NCI-H2196 (cell line): ENCODE results near the gene STAMBPL1.
A peak's percentile ranks its signal among the peaks of the same experiment; 100 is the strongest.
"Not testable (repeated sequence)": the region's sequence is repeated elsewhere in the genome, so short reads cannot be mapped to it uniquely, and the experiment has no call there.

Experiments used
- DNase-seq: peaks from one replicate; lab custom pipeline; 2025; ENCODE audit not compliant: unreplicated experiment; lab: John Stamatoyannopoulos, UW

Gene STAMBPL1

DNA sequence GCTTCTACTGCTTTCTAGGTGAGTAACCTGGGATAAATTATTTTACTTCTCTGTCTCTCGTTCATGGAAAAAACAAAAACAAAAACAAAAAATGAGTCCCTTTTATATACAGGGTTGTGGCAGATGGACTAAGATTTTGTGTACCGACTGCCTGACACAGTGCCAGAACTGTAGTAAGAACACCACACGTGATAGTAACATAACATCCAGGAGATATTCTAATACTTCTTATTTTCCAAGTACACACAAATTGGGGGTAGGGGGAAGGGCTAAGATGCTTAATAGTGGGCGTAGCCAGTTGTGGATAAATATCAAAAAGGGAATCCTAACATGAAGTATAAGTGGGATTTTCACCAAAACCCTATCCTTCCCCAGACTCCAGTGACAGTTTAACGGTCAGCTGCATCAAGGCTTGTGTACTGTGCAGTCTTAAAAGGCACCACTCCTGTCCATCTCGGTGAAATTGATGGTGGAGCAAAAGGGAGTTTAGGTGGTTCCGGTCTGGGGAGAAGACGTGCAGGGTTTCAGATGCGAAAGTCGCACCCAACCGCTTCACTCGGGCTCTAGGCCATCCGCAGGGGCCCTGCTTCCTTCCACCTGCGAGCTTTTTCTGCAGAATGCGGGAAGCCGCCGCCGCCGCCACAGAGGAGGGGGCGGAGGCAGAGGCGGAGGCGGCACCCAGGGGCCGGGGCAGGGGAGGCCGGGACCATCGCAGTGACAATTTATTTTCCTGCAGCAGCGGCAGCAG lies at the start of gene STAMBPL1:
Gene STAMBPL1, plus strand, starts transcription at position 712 of the 748 bp plus-strand sequence. CDS start 21,464 bp downstream, outside the sequence.
- peak; percentile 41 for DNase-seq

GRCh38 chr10:88830643-88831268 lies 49.3 kb upstream of the STAMBPL1 start:
- DNase-seq, result no peak

GRCh38 chr10:88831709-88832108 lies 48.3 kb upstream of the STAMBPL1 start:
- no peak for DNase-seq

- DNase-seq, result no peak
These were observed 47.7 kb upstream of the STAMBPL1 start for GRCh38 chr10:88832376-88832775.

DNA sequence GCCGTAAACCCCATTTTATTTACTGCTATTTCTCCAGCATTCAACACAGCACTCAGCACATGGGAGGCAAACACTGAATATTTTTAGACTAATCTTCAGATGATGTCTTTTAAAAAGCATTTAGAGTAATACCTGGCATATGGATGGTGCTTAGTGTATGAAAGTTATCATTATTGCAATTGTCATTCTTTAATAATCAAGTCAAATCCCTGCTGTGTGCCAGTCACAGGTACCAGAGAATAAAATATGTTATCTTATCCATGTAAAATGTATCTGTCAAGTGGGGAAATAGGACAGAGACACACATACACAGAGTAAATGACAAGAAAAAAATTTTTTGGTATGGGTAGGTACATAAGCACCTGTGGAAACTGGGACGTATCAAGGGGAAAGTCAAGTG lies 46.9 kb upstream of the STAMBPL1 start:
- no peak for DNase-seq

DNA sequence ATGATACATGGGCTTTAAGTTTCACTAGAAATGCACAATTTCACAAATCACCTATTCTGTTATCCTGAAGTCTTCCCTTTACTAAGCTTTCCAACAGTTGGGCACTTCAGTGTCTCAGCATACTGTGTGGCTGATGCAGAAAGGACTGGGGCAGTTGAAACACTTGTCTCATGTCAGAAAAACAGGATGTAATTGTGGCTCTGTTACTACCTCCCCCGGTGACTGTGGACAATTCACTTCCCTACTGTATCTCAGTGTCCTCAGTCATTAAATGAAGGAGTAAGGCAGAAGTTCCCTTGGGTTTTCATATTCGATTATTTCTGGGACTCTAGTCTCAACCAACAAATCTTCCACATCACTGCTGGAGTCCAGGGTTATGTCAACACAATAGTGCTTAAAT lies 46.3 kb upstream of the STAMBPL1 start:
- DNase-seq, result no peak

- peak; percentile 65 for DNase-seq
These were observed 44.7 kb upstream of the STAMBPL1 start for GRCh38 chr10:88835096-88835909.

GRCh38 chr10:88835910-88836221 lies 44.2 kb upstream of the STAMBPL1 start:
- DNase-seq, result no peak

DNA sequence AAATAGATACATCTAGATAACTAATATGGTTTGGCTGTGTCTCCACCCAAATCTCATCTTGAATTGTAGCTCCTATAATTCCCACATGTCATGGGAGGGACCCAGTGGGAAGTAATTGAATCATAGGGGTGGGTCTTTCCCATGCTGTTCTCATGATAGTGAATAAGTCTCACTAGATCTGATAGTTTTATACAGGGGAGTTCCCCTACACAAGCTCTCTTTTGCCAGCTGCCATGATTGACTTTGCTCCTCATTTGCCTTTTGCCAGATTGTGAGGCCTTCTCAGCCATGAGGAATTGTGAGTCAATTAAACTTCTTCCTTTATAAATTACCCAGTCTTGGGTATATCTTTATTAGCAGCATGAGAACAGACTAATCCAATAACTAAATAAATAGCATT lies 42.4 kb upstream of the STAMBPL1 start:
- DNase-seq, result not testable (repeated sequence)

DNA sequence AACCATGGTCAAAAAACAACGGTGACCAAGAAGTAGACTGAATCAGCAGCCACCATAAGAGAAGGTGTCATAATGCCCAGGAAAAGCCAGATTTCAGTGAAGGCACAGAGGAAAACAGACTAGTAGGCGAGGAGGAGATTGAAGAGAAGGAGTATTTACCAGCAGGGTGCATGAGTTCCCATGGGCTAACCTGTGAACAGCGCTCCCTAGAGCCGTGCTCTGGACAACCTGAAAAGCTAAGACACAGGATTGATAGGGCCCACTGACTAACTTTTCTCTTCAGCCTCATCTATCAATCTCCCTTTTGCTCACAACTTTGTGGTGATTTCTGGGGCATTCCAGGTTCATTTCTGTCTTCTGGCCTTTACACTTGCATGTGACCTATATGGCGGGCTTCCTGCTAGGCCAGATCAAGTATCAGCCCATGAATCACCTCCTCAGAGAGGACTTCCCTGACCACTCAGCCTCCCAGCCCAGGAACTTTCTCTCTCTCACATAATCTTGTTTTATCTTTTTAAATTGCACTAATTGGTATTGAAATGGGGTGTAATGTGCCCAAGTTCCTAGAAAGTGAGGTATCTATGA lies 41.2 kb upstream of the STAMBPL1 start:
- DNase-seq, result no peak

DNA sequence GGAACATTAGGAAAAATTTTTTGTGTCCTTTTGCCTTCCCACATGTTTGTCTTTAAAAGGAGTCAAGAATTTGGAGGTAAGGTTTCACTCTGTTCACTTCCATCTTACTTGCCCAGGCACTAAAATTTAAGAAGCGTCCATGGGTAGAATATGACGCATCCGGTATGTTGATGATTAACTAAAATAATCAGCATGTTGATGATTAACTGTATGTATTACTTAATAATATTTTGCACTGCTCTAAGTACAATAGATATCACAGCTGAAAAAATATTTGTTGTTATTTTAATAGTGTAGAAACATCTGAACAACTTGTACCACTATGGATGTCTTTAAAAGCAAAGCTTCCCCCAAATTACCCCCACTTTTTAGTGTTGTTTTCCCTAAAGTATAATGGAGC lies 39.9 kb upstream of the STAMBPL1 start:
- no peak for DNase-seq

- DNase-seq, result no peak
These were observed 39.2 kb upstream of the STAMBPL1 start for GRCh38 chr10:88840881-88841280.

DNA sequence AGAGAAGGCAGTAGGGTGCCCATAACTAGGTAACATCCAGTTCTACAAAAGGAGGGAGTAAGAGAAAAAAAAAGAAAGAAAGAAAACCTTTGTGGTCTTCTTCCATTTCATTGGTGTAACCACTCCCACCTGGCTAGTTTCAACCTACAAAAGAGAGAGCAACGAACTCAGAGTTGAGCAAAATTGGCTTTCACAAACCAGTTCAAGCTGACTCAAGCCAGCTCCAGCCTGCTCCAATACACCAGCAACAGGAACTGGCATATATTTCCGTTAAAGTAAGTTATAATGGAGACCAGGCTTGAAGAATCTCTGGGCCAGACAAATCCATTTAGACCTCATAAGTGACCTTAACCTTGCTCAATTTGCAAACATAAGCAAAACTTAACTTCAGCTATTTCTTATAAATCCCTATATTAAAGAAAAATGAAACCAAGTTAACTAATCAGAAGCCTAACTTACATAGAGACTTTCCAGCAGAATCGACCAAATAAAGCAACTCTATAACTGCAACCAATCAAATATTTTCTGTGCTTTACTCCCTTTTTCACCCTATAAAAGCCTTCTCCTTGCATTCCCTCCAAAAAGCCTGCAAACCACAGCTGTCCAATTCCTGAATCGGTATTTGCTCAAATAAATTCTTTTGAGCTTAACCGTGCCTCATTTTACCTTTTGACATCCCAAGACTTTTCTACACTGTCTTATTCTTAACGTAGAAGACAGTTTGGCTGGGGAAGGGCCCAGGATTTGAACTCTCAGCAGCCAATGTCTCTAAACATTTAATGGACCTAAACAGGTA lies 38.5 kb upstream of the STAMBPL1 start:
- no peak for DNase-seq

DNA sequence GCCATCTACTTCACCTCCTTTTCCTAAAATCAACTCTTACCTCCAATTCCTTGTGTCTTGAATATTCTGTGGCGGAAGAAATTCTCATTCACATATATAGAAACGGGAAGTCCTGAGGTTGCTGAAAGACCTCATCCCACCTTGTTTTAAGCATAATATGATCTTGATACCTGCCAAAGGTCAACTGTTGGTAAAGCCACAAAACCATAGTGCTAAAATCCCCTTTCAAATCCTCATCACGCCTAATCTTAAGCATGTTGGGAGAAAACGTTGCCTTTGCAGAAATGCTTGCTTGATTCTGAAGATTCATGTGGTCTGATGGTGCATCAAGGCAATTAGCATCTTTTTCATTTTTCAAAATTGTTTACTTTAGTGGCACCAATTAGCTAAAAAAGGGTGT lies 36.9 kb upstream of the STAMBPL1 start:
- DNase-seq, result no peak

- DNase-seq, result no peak
These were observed 31.5 kb upstream of the STAMBPL1 start for GRCh38 chr10:88848499-88848898.

DNA sequence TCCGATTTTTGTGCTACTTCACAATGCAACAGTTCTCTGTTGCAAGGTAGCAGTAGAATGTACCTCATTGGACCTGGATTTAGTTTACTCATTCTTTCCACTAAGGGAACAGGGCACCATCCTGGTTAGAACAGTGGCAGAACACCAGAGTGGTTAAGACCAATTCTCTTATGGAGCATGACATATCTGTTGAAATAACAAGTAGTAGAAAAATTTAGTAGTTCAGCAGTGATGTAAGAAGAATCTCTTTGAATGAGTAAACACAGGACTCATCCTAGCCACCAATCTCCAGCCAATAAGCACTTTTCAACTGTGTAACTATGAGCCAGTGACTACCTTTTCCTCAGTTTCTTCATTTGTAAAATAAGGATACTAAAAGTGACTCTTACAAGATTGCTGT lies 30.8 kb upstream of the STAMBPL1 start:
- no peak for DNase-seq

GRCh38 chr10:88850712-88851111 lies 29.3 kb upstream of the STAMBPL1 start:
- no peak for DNase-seq

DNA sequence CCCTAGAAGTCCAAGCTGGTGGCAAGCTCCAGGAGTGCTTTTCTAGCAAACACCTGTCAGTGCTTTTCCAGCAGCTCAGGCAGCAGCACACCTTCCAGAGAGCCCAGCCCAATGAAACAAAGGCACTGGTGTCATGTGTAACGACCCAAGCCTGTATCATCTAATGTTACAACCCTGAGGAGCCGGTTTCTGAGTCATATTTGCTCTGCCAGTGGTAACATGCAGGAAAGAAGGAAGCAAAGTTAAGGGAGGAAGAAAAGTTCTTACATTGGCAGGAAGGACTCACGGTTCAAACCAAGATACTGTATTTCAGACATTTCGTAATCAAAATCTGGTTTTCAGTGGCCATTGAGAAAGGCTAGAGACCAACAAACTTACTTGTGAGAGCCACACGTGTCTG lies 28.3 kb upstream of the STAMBPL1 start, which contains the start of gene ANKRD22:
Gene ANKRD22, minus strand, starts transcription at position 139 of the 400 bp plus-strand sequence. CDS start 237 bp downstream, outside the sequence.
- DNase-seq, result peak; percentile 38

DNA sequence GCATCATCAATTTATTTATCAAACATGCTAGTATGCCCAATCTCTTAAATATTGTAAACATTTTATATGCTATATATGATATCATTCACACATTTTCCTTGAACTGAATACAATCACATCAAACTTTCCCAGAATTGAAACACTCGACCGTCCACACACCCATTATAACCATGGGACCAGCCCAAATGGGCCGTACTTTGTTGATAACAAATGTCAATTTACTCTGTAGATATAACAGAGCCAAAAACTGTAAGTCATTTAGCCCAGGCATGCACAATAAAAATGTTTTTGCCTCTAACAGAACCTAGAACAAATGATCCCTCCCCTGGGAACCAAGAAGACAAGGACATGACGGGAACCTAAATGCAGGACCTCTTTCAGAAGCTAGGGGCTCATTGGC lies 27.7 kb upstream of the STAMBPL1 start:
- DNase-seq, result no peak

DNA sequence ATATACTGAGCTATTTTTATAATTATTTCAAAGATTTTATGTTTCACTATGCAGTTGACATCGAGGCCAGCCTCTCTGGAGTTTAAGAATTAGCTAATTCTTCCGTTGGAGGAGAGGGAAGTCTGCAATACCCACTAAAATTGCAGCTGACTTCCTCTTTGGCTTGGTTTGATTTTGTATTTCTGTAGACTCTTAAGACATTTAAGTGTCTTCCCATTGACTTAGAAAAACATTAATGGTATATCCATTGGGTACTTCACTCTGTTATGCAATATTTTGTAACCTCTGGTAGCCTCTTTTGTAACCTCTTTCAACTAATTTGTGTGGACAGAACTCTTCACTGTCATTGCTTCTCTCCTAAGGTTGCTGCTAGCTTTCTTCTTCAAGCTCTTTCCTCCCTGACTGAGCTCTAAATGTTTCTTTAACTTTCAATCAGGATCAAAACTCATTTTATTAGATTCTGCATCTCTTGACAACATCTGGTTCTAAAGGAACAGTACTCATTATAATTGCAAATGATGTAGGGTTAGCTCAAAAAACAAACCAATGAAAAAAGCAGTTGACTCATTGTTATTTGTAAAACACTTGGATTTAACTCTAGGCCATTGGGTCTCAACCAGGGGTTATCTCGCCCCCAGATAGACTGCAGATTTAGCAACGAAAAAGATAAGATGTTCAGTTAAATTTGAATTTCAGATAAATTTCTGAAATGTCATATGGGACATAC lies 26.7 kb upstream of the STAMBPL1 start:
- no peak for DNase-seq
